IMR-90 (cell line): ENCODE results near the gene SNED1.

Experiments used
- CTCF ChIP-seq: conservative IDR thresholded peaks from 2 replicates; pipeline ENCODE4 v1.5.1; 2012; ENCODE audit warnings: mild to moderate bottlenecking, low read depth, low read length, improper control_type of control experiment
- POLR2A ChIP-seq: IDR thresholded peaks from 2 replicates; pipeline ENCODE4 v1.6.1; 2012; ENCODE audit warnings: mild to moderate bottlenecking, low read depth, low read length
- RAD21 ChIP-seq: IDR thresholded peaks from 2 replicates; pipeline ENCODE4 v1.6.1; 2012; ENCODE audit warnings: low read length, improper control_type of control experiment

- TF ChIP-seq CTCF (no peak), RAD21 (no peak), POLR2A (no peak)
These were observed 35.0 kb downstream of the SNED1 start for GRCh38 chr2:241033336-241033987.
